H1 (cell line): ENCODE data around the gene MSANTD2. TPM values are rescaled to one million over a fixed set of nuclear protein-coding genes. Genes with fewer than 3 reads are reported as not detected.

Source experiments
- CTCF ChIA-PET: fragments of 300-600 bp; sonication (Branson Sonifier 250); formaldehyde crosslinking; loops from one replicate; lab custom pipeline; 2021; ENCODE audit not compliant: partially characterized antibody; lab: Charles Lee
- POLR2A ChIA-PET: fragments of 300-600 bp; sonication (Branson Sonifier 250); formaldehyde crosslinking; loops from one replicate; lab custom pipeline; 2021; ENCODE audit warnings: inconsistent platforms; ENCODE audit not compliant: partially characterized antibody; lab: Charles Lee
- DNase-seq, 2 experiments: peaks; one replicate each; pipeline versions ENCODE4 v3.0.0 to v3.0.0-alpha.2; 2010 to 2022; ENCODE audit warnings: low spot score in 2 of 2, low read depth in 1 of 2, mixed read lengths in 1 of 2
- FAIRE-seq: peaks from 2 replicates; lab custom pipeline; 2011; peaks lifted over from hg19 to GRCh38; lab: Jason Lieb, UNC
- H2AFZ ChIP-seq: 2 replicates; pipeline ENCODE4 v1.8.1; 2012; ENCODE audit warnings: low read length, inconsistent platforms
- H2AK5ac ChIP-seq: 2 replicates; pipeline ENCODE4 v1.6.1; 2013; ENCODE audit warnings: low read depth, low read length
- H2BK120ac ChIP-seq: replicated peaks from 2 replicates; pipeline ENCODE3; 2013; ENCODE audit warnings: low read depth, low read length, inconsistent platforms
- H2BK12ac ChIP-seq: 2 replicates; pipeline ENCODE4 v1.6.1; 2013; ENCODE audit warnings: low read depth, low read length
- H2BK15ac ChIP-seq: 2 replicates; pipeline ENCODE4 v1.6.1; 2013; ENCODE audit warnings: low read length
- H2BK20ac ChIP-seq: 2 replicates; pipeline ENCODE4 v1.6.1; 2013; ENCODE audit warnings: low read length
- H2BK5ac ChIP-seq: 2 replicates; pipeline ENCODE4 v1.6.1; 2013; ENCODE audit warnings: low read depth, low read length
- H3K14ac ChIP-seq: 2 replicates; pipeline ENCODE4 v1.6.1; 2013; ENCODE audit warnings: inconsistent platforms; ENCODE audit not compliant: insufficient read length
- H3K18ac ChIP-seq: 2 replicates; pipeline ENCODE4 v1.6.1; 2013; ENCODE audit warnings: low read length; ENCODE audit errors: extremely low read depth
- H3K23ac ChIP-seq: 2 replicates; pipeline ENCODE4 v1.6.1; 2013; ENCODE audit warnings: inconsistent platforms; ENCODE audit not compliant: insufficient read length
- H3K23me2 ChIP-seq: 2 replicates; pipeline ENCODE4 v1.6.1; 2013; ENCODE audit warnings: low read depth, low read length
- H3K27ac ChIP-seq: 2 replicates; pipeline ENCODE4 v1.6.1; 2011; ENCODE audit warnings: low read depth, low read length, inconsistent platforms
- H3K27me3 ChIP-seq, 4 experiments: replicated peaks in 1 of 4; 1 replicate in 1 of 4; 2 replicates in 3 of 4; pipeline versions ENCODE4 v1.6.1 to v1.8.1; 2011 to 2013; ENCODE audit warnings: low read length in 3 of 4, mild to moderate bottlenecking in 3 of 4, inconsistent platforms in 2 of 4, mixed read lengths in 2 of 4, moderate library complexity in 1 of 4; ENCODE audit not compliant: control insufficient read depth in 3 of 4, insufficient read depth in 3 of 4; ENCODE audit errors: extremely low read depth in 1 of 4
- H3K36me3 ChIP-seq, 4 experiments: 2 replicates each; pipeline versions ENCODE4 v1.6.1 to v1.8.1; 2011 to 2013; ENCODE audit warnings: mild to moderate bottlenecking in 4 of 4, low read length in 3 of 4, moderate library complexity in 2 of 4, control low read depth in 1 of 4, inconsistent platforms in 1 of 4; ENCODE audit not compliant: insufficient read depth in 4 of 4, control insufficient read depth in 2 of 4
- H3K4ac ChIP-seq: replicated peaks from 2 replicates; pipeline ENCODE3; 2013; ENCODE audit warnings: low read length, low read depth, mixed read lengths, inconsistent platforms; ENCODE audit not compliant: insufficient read length
- H3K4me1 ChIP-seq, 4 experiments: replicated peaks in 1 of 4; 1 replicate in 1 of 4; 2 replicates in 3 of 4; pipeline versions ENCODE4 v1.6.1 to v1.8.1; 2011 to 2013; ENCODE audit warnings: low read length in 3 of 4, inconsistent platforms in 2 of 4, mixed read lengths in 1 of 4; ENCODE audit not compliant: insufficient read depth in 4 of 4, control insufficient read depth in 3 of 4
- H3K4me2 ChIP-seq, 2 experiments: 2 replicates each; pipeline versions ENCODE4 v1.6.1 to v1.8.1; 2011 to 2013; ENCODE audit warnings: low read depth in 2 of 2, low read length in 2 of 2, control low read depth in 1 of 2, inconsistent platforms in 1 of 2, mild to moderate bottlenecking in 1 of 2; ENCODE audit not compliant: insufficient read depth in 1 of 2
- H3K4me3 ChIP-seq, 4 experiments: fragments of 200-600, 300-600 bp in 1 of 4; sonication (generic), shearing (Covaris generic), sonication (Bioruptor Twin) in 1 of 4; 2 replicates each; pipeline versions ENCODE4 v1.5.1 to v1.8.1; 2011 to 2016; ENCODE audit warnings: low read length in 4 of 4, low read depth in 3 of 4, control low read depth in 2 of 4, inconsistent platforms in 2 of 4, mild to moderate bottlenecking in 2 of 4, mixed read lengths in 1 of 4, moderate library complexity in 1 of 4; ENCODE audit not compliant: insufficient read depth in 2 of 4; ENCODE audit errors: extremely low read depth in 1 of 4
- H3K56ac ChIP-seq: replicated peaks from 2 replicates; pipeline ENCODE3; 2013; ENCODE audit warnings: low read depth, mild to moderate bottlenecking, mixed read lengths, low read length, inconsistent platforms; ENCODE audit not compliant: insufficient read length
- H3K79me1 ChIP-seq: 2 replicates; pipeline ENCODE4 v1.6.1; 2013; ENCODE audit warnings: low read depth, low read length, control low read depth
- H3K79me2 ChIP-seq, 2 experiments: 2 replicates each; pipeline versions ENCODE4 v1.6.1 to v1.8.1; 2012 to 2013; ENCODE audit warnings: low read length in 2 of 2, mild to moderate bottlenecking in 2 of 2, inconsistent platforms in 1 of 2; ENCODE audit not compliant: insufficient read depth in 2 of 2, control insufficient read depth in 1 of 2
- H3K9ac ChIP-seq, 4 experiments: replicated peaks in 1 of 4; 1 replicate in 1 of 4; 2 replicates in 3 of 4; pipeline versions ENCODE4 v1.6.1 to v1.8.1; 2011 to 2013; ENCODE audit warnings: low read depth in 3 of 4, low read length in 3 of 4, control low read depth in 2 of 4, mild to moderate bottlenecking in 2 of 4, moderate library complexity in 2 of 4, inconsistent platforms in 1 of 4; ENCODE audit errors: extremely low read depth in 1 of 4
- H3K9me3 ChIP-seq, 2 experiments: 2 replicates each; pipeline versions ENCODE4 v1.6.1 to v1.8.1; 2012 to 2013; ENCODE audit warnings: mild to moderate bottlenecking in 2 of 2, moderate library complexity in 2 of 2, control low read depth in 1 of 2, inconsistent platforms in 1 of 2, low read depth in 1 of 2, low read length in 1 of 2, mixed read lengths in 1 of 2; ENCODE audit not compliant: insufficient read depth in 2 of 2
- H4K20me1 ChIP-seq, 2 experiments: replicated peaks in 1 of 2; 2 replicates each; pipeline versions ENCODE3 to v1.8.1; 2011 to 2013; ENCODE audit warnings: inconsistent platforms in 2 of 2, low read length in 2 of 2, mild to moderate bottlenecking in 1 of 2; ENCODE audit not compliant: insufficient read depth in 2 of 2, control insufficient read depth in 1 of 2
- H4K5ac ChIP-seq: 2 replicates; pipeline ENCODE4 v1.6.1; 2013; ENCODE audit warnings: low read length, low read depth, mixed read lengths, inconsistent platforms; ENCODE audit not compliant: insufficient read length
- H4K8ac ChIP-seq: 2 replicates; pipeline ENCODE4 v1.8.0; 2013; ENCODE audit warnings: mild to moderate bottlenecking, moderate library complexity, low read length, inconsistent platforms; ENCODE audit not compliant: insufficient read depth; ENCODE audit errors: extremely low read depth
- H4K91ac ChIP-seq: replicated peaks from 2 replicates; pipeline ENCODE3; 2013; ENCODE audit warnings: low read length, mixed read lengths, inconsistent platforms; ENCODE audit not compliant: insufficient read length
- CBX8 ChIP-seq: fragments of 300-800, 300-1000 bp; sonication (generic); IDR thresholded peaks from 2 replicates; pipeline ENCODE4 v1.7.1; 2016; ENCODE audit warnings: low read depth, low read length, borderline replicate concordance
- CTBP2 ChIP-seq: IDR thresholded peaks from 2 replicates; pipeline ENCODE4 v1.7.0; 2011; ENCODE audit warnings: borderline replicate concordance, mild to moderate bottlenecking, moderate library complexity, mixed read lengths, low read length; ENCODE audit not compliant: insufficient read depth, insufficient read length
- EZH2 ChIP-seq: fragments of 200-600 bp; sonication (generic); IDR thresholded peaks from 2 replicates; pipeline ENCODE4 v1.7.1; 2012; ENCODE audit warnings: low read depth, mild to moderate bottlenecking, moderate library complexity, low read length, inconsistent platforms; ENCODE audit not compliant: severe bottlenecking
- GTF2F1 ChIP-seq: IDR thresholded peaks from 2 replicates; pipeline ENCODE4 v1.6.1; 2012; ENCODE audit warnings: low read depth, low read length, improper control_type of control experiment, borderline replicate concordance
- JUND ChIP-seq: IDR thresholded peaks from 2 replicates; pipeline ENCODE4 v1.6.1; 2011; ENCODE audit warnings: mild to moderate bottlenecking, improper control_type of control experiment, low read length
- KDM1A ChIP-seq: fragments of 200-600, 300-600 bp; sonication (generic); IDR thresholded peaks from 2 replicates; pipeline ENCODE4 v1.7.1; 2016; ENCODE audit warnings: mild to moderate bottlenecking, low read length, borderline replicate concordance
- RNF2 ChIP-seq: fragments of 200-900, 300-1000 bp; sonication (generic); IDR thresholded peaks from 2 replicates; pipeline ENCODE4 v1.7.1; 2016; ENCODE audit warnings: borderline replicate concordance, low read depth, mild to moderate bottlenecking, antibody characterized with exemption, low read length; ENCODE audit not compliant: poor library complexity, severe bottlenecking; ENCODE audit errors: missing control alignments
- SUZ12 ChIP-seq: fragments of 200-600 bp; sonication (generic); IDR thresholded peaks from 2 replicates; pipeline ENCODE4 v1.6.1; 2012; ENCODE audit warnings: mild to moderate bottlenecking, inconsistent platforms, low read length, moderate library complexity, mixed read lengths
- WGBS, 2 experiments: shearing (Covaris generic) in 1 of 2; methylation state at CpG; one replicate each; pipeline versions ENCODE4 v1.1.6 to v1.1.7; 2013 to 2015; ENCODE audit warnings: low lambda C conversion rate in 2 of 2, mixed read lengths in 2 of 2, inconsistent platforms in 1 of 2, low coverage in 1 of 2, missing lambda C conversion rate in 1 of 2; ENCODE audit not compliant: insufficient replicate concordance in 2 of 2, insufficient coverage in 1 of 2, insufficient read length in 1 of 2; ENCODE audit errors: extremely low coverage in 1 of 2, missing lambda C conversion rate in 1 of 2; 5-methylcytosine and 5-hydroxymethylcytosine counted together
- polyA plus RNA-seq, 7 experiments: library from polyadenylated mRNA; depleted of rRNA in 3 of 7; stranded (reverse) in 5 of 7; unstranded in 2 of 7; fragments of >200 nt in 5 of 7; fragments of 200-250 nt in 2 of 7; gene quantifications; 1 replicate in 5 of 7; 2 replicates in 1 of 7; 4 replicates in 1 of 7; pipeline versions ENCODE4 v1.2.1 to v1.2.3, GENCODE V29; 2011 to 2013; ENCODE audit warnings: missing spikeins in 2 of 7, mixed read lengths in 2 of 7
- total RNA-seq: library from RNA; stranded (reverse); fragmentation: NEBNext Ultra II Directional; extraction: Animal tissue kit (Norgen Biotek cat#: 25700); gene quantifications from 2 replicates; pipeline ENCODE4 v1.2.1, GENCODE V29; 2021

The MSANTD2 gene
- total and polyA plus RNA-seq, 2 of the 8 experiments (the other 6 are each of a cell fraction or from before 2014, with no cell fraction given), result 8.2 to 15.9 TPM

GRCh38 chr11:124842305-124842704 is 42.1 kb upstream of the MSANTD2 start:
- Histone ChIP-seq H2BK20ac (0 out of 2 replicates have a peak overlapping the region, but pooled peaks have one; percentile 51), H3K27me3 (peaks cover 92 to 100% (median 98%) of the 10 kb centered on the region in 4 experiments), H4K20me1 (peaks cover 14 to 34% of the 10 kb centered on the region in 2 experiments), H4K8ac (no peak overlapping the region), H3K9ac (no peak overlapping the region), H2BK15ac (peak overlapping the region; percentile 9; the same call in 1 of the 2 replicates), H3K4ac (no peak overlapping the region), H3K23me2 (peaks cover 2% of the 10 kb centered on the region; the same call in 1 of the 2 replicates), H3K79me1 (no peaks in the 10 kb centered on the region), H3K4me1 (peaks cover 3 to 26% (median 5%) of the 10 kb centered on the region in 4 experiments), H4K91ac (no peak overlapping the region), H3K14ac (no peak overlapping the region), H3K4me2 (peak overlapping the region; percentile 62 to 66; a peak in 1 of 4 replicates), H2BK12ac (peak overlapping the region; percentile 62; the same call in 1 of the 2 replicates), H4K5ac (no peak overlapping the region), H3K36me3 (peaks cover 0 to 5% (median 0%) of the 10 kb centered on the region in 4 experiments; a peak in 1 of 8 replicates), H2AK5ac (peak overlapping the region; percentile 71; the same call in 1 of the 2 replicates), H3K18ac (no peak overlapping the region), H3K23ac (no peak overlapping the region), H3K4me3 (no peak overlapping the region), H3K79me2 (no peaks in the 10 kb centered on the region), H2AFZ (no peak overlapping the region), H2BK5ac (no peak overlapping the region), H3K9me3 (no peaks in the 10 kb centered on the region), H3K56ac (no peak overlapping the region), H2BK120ac (no peak overlapping the region), H3K27ac (no peak overlapping the region)
- DNase-seq, result no peak
- 18% methylated on average over 4 of the region's 4 CpGs; no CpG with 5 or more reads in 1 of the 2 experiments for WGBS, 2 experiments
- CTCF ChIA-PET, result interaction anchor here (0.8 to 2.1 kb wide), 8 partner anchors 18 to 97 kb away, joined by 3 to 18 read pairs (median 4); partner anchors contain the start of gene ROBO3
- no peak for FAIRE-seq
- POLR2A ChIA-PET, result no interaction called here
- TF ChIP-seq RNF2, result peak; percentile 47
- no peak for TF ChIP-seq GTF2F1
- no peak for TF ChIP-seq JUND
- peak; percentile 60 for TF ChIP-seq EZH2
- TF ChIP-seq CBX8, result peak; percentile 43; the same call in 1 of the 2 replicates
- TF ChIP-seq SUZ12, result peak; percentile 78; the same call in 1 of the 2 replicates
- TF ChIP-seq CTBP2, result no peak
- TF ChIP-seq KDM1A, result no peak
